GM20000 (cell line): ENCODE measurements around the gene CCNY.

ENCODE experiments used
- DNase-seq: peaks from one replicate; pipeline ENCODE4 v3.0.0; 2012; ENCODE audit warnings: low spot score
- TF ChIP-seq, protein P1 (sequence below): IDR thresholded peaks from 2 replicates; pipeline ENCODE4 v1.5.1; 2012; ENCODE audit warnings: mild to moderate bottlenecking, control low read depth; ENCODE audit errors: extremely low read depth, missing control alignments

CCNY gene

DNA sequence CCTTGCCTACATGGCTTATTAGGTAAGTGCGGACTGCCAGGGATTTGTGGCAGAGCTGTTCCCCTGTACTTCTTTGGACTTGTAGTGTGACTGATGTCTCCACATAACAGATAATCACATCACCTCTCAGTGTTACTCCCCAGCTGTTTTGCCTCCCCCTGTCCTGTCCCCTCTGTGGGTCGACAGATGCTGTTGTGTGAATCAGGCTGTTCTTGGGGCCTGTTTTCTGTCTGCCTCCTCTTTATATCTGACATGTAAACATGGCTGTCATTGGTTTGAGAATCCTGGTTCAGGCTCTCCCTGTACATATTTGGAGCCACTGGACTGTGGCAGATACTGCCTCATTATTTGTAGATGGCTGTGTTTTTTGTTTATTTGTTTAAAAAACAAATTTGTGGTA lies 22.7 kb downstream of the CCNY start:
- DNase-seq, result no peak
- TF ChIP-seq, protein P1, sequence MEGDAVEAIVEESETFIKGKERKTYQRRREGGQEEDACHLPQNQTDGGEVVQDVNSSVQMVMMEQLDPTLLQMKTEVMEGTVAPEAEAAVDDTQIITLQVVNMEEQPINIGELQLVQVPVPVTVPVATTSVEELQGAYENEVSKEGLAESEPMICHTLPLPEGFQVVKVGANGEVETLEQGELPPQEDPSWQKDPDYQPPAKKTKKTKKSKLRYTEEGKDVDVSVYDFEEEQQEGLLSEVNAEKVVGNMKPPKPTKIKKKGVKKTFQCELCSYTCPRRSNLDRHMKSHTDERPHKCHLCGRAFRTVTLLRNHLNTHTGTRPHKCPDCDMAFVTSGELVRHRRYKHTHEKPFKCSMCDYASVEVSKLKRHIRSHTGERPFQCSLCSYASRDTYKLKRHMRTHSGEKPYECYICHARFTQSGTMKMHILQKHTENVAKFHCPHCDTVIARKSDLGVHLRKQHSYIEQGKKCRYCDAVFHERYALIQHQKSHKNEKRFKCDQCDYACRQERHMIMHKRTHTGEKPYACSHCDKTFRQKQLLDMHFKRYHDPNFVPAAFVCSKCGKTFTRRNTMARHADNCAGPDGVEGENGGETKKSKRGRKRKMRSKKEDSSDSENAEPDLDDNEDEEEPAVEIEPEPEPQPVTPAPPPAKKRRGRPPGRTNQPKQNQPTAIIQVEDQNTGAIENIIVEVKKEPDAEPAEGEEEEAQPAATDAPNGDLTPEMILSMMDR, result no peak

DNA sequence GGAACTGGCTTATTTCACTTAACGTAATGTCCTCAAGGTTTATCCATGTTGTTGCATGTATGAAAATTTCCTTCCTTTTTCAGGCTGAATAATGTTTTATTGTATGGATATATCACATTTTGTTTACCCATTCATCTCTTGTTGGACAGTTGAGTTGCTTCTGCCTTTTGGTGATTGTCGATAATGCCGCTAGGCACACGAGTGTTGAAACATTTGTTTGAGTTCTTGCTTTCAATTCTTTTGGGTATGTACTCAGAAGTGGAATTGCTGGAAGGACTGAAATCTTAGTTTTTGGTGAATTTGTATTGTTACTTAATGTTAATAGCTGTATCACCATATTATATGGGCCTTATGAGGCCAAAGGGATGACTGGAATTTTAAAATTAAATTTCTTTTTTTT lies 23.6 kb downstream of the CCNY start:
- no peak for DNase-seq
- TF ChIP-seq, protein P1, result no peak

DNA sequence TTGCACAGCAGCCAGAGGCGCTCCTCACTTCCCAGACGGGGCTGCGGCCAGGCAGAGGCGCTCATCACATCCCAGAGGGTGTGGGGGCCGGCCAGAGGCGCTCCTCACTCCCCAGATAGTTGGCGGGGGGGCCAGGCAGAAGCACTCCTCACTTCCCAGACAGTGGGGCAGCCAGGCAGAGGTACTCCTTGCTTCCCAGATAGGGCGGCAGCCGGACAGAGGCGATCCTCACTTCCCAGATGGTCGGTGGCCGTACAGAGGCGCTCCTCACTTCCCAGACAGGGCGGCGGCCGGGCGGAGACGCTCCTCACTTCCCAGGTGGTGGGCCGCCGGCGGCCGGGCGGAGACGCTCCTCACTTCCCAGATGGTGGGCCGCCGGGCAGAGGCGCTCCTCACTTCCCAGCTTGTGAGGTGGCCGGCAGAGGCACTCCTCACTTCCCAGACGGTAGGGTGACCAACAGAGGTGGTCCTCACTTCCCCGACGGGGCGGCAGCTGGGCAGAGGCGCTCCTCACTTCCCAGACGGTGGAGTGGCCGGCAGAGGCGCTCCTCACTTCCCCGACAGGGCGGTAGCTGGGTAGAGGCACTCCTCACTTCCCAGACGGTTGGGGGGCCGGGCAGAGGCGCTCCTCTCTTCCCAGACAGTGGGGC lies 26.5 kb downstream of the CCNY start:
- TF ChIP-seq, protein P1, result no peak
- no peak for DNase-seq

DNA sequence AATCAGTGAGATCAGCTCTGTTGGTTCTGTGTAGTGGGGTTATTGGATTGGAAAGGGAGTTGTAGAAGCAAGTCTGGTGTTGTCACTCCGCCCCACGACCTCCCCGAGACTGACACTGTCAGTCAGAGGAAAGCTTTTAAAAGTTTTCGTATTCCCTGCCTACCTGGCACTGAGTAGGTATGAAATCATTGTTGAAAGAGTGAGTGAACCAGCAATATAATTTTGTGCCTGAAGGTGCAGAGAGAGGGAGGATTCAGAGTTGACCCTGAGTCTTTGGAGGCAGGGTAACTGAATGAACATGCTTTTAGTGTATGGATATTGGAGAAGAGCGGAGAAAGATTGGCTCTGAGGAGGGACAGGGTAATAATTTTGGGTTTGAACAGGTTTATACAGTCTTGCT lies 27.3 kb downstream of the CCNY start:
- TF ChIP-seq, protein P1, result no peak

DNA sequence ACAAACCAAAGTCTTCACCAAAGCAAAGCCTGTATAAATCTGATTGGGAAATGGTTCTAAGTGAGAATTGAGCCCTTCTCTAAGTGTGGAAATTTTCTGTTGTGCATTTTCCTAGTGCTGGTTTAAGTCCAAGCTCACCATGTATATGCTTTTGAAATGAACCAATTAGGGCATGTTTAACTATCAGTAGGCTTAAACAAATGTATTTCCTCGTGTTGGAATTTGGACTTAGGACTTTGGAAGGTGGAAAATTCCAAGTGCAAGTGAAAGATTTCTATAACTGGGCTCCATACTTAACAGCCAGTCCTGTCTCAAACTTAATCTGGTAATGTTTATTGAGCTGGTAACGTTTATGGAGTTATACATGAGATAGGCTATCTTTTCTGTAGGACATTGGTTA lies 28.5 kb downstream of the CCNY start:
- DNase-seq, result no peak
- TF ChIP-seq, protein P1, result no peak

More for the DNA sequence above, 27.3 kb downstream of the CCNY start:
- DNase-seq, result no peak

DNA sequence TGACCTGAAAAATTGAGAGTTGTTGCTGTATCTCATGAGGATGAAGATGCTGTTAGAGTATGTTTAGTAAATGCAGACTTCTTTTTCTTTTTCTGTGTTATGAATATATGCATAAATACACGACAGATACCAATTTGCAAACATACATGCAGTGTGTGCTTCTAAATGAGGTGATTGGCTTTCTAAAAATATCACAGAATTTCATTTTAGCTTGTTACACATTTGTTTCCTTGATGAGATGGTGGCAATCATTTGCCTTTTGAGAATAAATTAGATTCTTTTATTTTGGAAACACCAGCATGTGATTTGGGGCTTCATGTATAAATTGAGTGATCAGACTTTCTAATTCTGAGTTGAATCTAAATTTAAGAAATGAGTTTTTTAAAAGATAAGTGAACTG lies 29.7 kb downstream of the CCNY start:
- no peak for DNase-seq
- TF ChIP-seq, protein P1, result no peak

DNA sequence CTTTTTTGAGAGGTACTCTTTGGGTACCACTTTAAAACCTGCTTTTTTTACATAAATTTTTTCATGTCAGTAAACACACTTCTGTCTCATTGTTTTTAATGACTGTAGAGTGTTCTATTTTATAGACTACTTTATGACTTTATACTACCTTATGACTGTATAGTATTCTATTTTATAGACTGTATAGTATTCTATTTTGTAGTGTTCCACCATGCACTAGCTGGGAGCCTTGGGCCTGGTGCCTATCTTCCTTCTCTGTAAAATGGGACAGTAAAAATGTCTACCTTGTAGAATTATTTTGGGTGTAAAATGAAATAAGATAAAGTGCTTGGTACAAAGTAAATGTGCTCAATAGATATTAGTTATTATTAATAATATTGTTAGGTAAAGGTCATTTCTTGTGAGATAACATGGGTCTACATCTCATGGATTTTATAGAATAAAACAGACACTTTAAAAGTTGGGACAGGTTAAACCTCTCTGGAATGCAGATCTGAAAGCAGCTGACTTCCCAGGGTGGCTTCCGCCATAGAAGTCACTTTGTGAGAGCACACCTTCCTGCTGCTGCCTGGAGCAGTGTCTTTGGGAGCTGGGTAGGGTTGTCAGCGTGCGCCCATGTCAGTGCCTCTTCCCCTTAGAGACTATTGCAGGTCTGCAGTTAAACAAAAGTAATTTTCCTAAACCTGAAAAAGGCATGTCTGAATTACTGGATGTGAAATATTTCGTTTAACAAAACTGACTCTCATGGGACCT lies 31.0 kb downstream of the CCNY start:
- DNase-seq, result no peak
- TF ChIP-seq, protein P1, result no peak
